ENCODE results near the gene CCDC18. TPM values are rescaled to one million over a fixed set of nuclear protein-coding genes. Genes with fewer than 3 reads are reported as not detected.

Gene CCDC18
- total RNA-seq: 10 to 100 TPM in 1 of 3 donors, 1 to 10 TPM in 2; 4.1 to 10.5 (median 9.4) TPM

DNA sequence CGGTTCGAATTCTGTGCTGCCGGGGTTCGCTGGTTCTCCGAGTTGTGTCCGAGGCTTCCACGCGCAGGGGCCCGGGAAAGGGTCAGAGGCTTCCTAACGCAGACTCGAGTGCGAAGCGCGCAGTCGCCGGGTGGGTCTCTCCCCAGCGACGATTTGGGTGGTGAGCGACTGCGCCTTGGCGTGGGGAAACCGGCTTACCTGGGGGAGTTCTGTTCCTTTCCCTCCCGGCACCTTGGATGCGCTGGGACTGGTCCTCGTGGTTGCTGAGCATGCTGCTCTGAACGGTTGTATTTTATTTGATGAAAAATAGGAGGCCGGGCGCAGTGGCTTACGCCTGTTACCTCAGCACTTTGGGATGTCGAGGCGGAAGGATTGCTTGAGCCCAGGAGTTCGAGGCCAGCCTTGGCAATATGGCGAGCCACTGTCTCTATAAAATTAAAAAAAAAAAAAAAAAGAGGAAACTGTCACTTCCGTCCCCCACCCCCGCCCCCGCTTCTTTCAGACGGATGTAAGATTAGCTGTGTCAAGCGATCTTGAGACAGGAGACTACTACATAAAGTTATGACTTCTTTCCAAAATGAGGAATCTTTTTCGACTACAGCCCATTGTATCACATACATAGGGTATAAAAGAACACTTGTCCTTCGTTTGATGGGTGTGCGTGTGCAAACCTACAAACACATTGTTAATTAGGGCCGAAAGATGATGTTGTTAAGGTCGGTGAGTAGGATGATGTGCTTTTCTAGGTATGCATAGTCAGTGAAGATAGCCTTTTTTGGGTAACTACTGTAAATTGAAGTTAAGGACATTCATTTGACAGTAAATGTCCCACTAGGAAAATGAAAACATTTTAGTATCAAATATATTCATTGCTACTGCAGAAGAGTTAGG is at the start of gene CCDC18:
Gene CCDC18 (plus strand): TSS at position 2 of the 891 bp plus-strand sequence. CDS start 2,638 bp downstream, outside the sequence.
- no peaks in the 10 kb centered on the region for H3K9me3 ChIP-seq
- no peaks in the 10 kb centered on the region for H3K27me3 ChIP-seq
- TF ChIP-seq POLR2A (IDR thresholded peaks at IDR 0.05) (no peak), POLR2AphosphoS5 (IDR thresholded peaks at IDR 0.05) (no peak)
- TF ChIP-seq, protein P1, sequence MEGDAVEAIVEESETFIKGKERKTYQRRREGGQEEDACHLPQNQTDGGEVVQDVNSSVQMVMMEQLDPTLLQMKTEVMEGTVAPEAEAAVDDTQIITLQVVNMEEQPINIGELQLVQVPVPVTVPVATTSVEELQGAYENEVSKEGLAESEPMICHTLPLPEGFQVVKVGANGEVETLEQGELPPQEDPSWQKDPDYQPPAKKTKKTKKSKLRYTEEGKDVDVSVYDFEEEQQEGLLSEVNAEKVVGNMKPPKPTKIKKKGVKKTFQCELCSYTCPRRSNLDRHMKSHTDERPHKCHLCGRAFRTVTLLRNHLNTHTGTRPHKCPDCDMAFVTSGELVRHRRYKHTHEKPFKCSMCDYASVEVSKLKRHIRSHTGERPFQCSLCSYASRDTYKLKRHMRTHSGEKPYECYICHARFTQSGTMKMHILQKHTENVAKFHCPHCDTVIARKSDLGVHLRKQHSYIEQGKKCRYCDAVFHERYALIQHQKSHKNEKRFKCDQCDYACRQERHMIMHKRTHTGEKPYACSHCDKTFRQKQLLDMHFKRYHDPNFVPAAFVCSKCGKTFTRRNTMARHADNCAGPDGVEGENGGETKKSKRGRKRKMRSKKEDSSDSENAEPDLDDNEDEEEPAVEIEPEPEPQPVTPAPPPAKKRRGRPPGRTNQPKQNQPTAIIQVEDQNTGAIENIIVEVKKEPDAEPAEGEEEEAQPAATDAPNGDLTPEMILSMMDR (IDR thresholded peaks at IDR 0.05): no peak
- intact Hi-C loops (cut with DNase I; ENCODE audit: low total_unique reads): no loop called here
- H3K36me3 ChIP-seq: no peaks in the 10 kb centered on the region
- no peaks in the 10 kb centered on the region for H3K4me1 ChIP-seq
- no peak for DNase-seq (ENCODE audit: low spot score in 2 of 2)
- peak within 1 kb of the TSS; percentile 99 to 100 for H3K27ac ChIP-seq
- peak within 1 kb of the TSS; percentile 88 to 95 (median 95) for H3K4me3 ChIP-seq

GRCh38 chr1:93132638-93133037 is 47.9 kb upstream of the CCDC18 start:
- intact Hi-C loops (cut with DNase I; ENCODE audit: low total_unique reads): no loop called here
- peaks cover 3% of the 10 kb centered on the region for H3K36me3 ChIP-seq

DNA sequence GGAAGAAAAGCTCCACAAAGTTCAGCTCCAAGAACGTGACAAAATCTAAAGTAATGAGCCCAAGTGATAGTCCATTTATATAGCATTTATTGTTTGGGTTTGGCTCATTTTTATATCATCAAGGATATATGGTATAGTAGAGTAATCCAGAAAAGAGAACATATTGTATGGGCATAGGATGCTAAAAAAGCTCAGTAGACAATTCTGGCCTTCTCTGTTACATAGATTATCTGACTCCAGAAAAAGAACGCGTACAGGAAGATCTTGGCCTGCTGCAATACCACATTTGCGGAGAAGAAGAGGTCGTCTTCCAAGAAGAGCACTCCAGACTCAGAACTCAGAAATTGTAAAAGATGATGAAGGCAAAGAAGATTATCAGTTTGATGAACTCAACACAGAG is 44.1 kb upstream of the CCDC18 start:
- no peak for DNase-seq (ENCODE audit: low spot score in 2 of 2)
- Histone ChIP-seq H3K36me3 (peaks cover 3% of the 10 kb centered on the region), H3K9me3 (no peaks in the 10 kb centered on the region), H3K27me3 (no peaks in the 10 kb centered on the region), H3K4me3 (no peak overlapping the region), H3K27ac (no peak overlapping the region), H3K4me1 (no peaks in the 10 kb centered on the region)
- TF ChIP-seq POLR2A (IDR thresholded peaks at IDR 0.05) (no peak), POLR2AphosphoS5 (IDR thresholded peaks at IDR 0.05) (no peak)
- TF ChIP-seq, protein P1 (IDR thresholded peaks at IDR 0.05): no peak
- intact Hi-C loops (cut with DNase I; ENCODE audit: low total_unique reads): no loop called here

More at GRCh38 chr1:93132638-93133037, 47.9 kb upstream of the CCDC18 start:
- TF ChIP-seq, protein P1 (IDR thresholded peaks at IDR 0.05): no peak
- TF ChIP-seq POLR2A (IDR thresholded peaks at IDR 0.05) (no peak), POLR2AphosphoS5 (IDR thresholded peaks at IDR 0.05) (no peak)
- Histone ChIP-seq H3K4me3 (no peak overlapping the region), H3K27ac (no peak overlapping the region), H3K9me3 (no peaks in the 10 kb centered on the region), H3K4me1 (no peaks in the 10 kb centered on the region), H3K27me3 (no peaks in the 10 kb centered on the region)
- DNase-seq (ENCODE audit: low spot score in 2 of 2): no peak

DNA sequence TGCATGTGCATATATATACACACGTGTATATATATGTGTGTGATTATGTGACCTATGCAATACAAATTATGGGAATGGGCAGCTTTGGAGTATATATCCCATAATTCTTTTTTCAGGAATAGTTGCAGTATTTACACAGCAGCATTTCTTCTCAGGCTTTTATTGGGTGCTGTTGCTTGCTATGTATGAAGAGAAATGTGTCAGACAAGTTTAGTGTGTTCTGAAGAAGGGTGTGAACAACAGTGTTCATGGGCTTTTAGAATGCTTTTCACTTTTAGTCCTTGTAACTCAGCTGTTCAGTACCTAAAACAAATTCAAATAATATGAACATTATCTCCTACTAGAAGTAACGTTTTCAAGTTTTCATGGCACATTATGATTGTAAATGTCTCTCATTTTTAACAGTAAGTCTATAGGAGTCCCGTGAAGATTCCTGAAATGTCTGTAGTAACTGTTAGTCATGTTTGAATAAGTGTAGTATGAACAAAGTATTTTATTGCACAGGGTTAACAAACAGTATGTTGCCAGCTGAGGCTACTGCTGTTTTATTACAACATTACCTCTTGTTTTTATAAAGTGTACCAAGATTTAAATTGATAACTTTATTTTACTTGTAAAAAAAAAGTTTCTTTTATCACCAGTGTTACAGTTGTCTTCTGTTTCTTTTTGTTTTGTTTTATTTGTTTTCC is 42.8 kb upstream of the CCDC18 start:
- peaks cover 3% of the 10 kb centered on the region for H3K36me3 ChIP-seq
- H3K9me3 ChIP-seq: no peaks in the 10 kb centered on the region
- DNase-seq (ENCODE audit: low spot score in 2 of 2): no peak
- no peak for TF ChIP-seq POLR2A (IDR thresholded peaks at IDR 0.05)
- no peak for TF ChIP-seq POLR2AphosphoS5 (IDR thresholded peaks at IDR 0.05)
- TF ChIP-seq, protein P1 (IDR thresholded peaks at IDR 0.05): no peak
- H3K27ac ChIP-seq: no peak overlapping the region
- H3K4me3 ChIP-seq: no peak overlapping the region
- no peaks in the 10 kb centered on the region for H3K27me3 ChIP-seq
- intact Hi-C loops (cut with DNase I; ENCODE audit: low total_unique reads): no loop called here
- H3K4me1 ChIP-seq: no peaks in the 10 kb centered on the region

- Histone ChIP-seq H3K9me3 (no peaks in the 10 kb centered on the region), H3K36me3 (peaks cover 3% of the 10 kb centered on the region), H3K4me3 (no peak overlapping the region), H3K27me3 (no peaks in the 10 kb centered on the region), H3K27ac (no peak overlapping the region), H3K4me1 (no peaks in the 10 kb centered on the region)
- no peak for DNase-seq (ENCODE audit: low spot score in 2 of 2)
- no peak for TF ChIP-seq POLR2A (IDR thresholded peaks at IDR 0.05)
- TF ChIP-seq, protein P1 (IDR thresholded peaks at IDR 0.05): no peak
- no peak for TF ChIP-seq POLR2AphosphoS5 (IDR thresholded peaks at IDR 0.05)
- intact Hi-C loops (cut with DNase I; ENCODE audit: low total_unique reads): no loop called here
These were observed 40.4 kb upstream of the CCDC18 start for GRCh38 chr1:93140106-93140505.
